Midbrain (tissue), 1 donor: Measurements from ENCODE around the gene ZDHHC11B.
"Not testable (repeated sequence)": the region's sequence is repeated elsewhere in the genome, so short reads cannot be mapped to it uniquely, and the experiment has no call there.

Experiments
- DNase-seq: peaks from one replicate; lab custom pipeline; 2025; lab: John Stamatoyannopoulos, UW

The ZDHHC11B gene

DNA sequence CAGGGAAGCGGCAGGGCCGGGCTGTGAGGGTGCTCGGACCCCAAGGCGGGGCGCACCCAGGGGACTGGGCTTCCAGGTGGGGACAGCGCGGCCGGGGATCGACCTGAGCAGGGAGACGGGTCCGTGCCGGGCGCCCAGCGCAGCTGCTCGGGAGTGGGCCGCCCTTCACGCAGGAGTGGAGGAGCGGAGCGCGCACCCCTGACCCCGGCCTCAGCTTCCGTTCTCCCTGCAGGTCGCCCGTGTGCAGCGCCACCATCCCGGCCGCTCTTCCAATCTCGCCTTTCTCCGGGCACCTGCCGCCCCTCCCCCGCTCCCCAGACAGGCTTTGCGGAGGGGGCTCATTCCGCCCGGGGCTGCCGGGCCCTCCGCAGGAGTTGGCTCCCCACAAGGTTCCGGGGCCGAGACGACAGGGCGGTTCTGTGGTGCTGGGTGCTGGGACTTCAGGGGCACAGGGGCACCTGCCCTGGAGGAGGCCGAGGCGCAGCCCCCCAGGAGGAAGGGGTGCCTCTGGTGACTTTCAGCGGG is 714 bp upstream of the ZDHHC11B start:
- DNase-seq, result not testable (repeated sequence)

GRCh38 chr5:783881-784427 is 575 bp downstream of the ZDHHC11B start:
- DNase-seq, result not testable (repeated sequence)

- not testable (repeated sequence) for DNase-seq
Measured at GRCh38 chr5:783049-783802, 1.3 kb downstream of the ZDHHC11B start.

- DNase-seq, result not testable (repeated sequence)
Measured at GRCh38 chr5:782356-782755, 2.2 kb downstream of the ZDHHC11B start.

- not testable (repeated sequence) for DNase-seq
Measured at GRCh38 chr5:780571-780970, 4.0 kb downstream of the ZDHHC11B start.

DNA sequence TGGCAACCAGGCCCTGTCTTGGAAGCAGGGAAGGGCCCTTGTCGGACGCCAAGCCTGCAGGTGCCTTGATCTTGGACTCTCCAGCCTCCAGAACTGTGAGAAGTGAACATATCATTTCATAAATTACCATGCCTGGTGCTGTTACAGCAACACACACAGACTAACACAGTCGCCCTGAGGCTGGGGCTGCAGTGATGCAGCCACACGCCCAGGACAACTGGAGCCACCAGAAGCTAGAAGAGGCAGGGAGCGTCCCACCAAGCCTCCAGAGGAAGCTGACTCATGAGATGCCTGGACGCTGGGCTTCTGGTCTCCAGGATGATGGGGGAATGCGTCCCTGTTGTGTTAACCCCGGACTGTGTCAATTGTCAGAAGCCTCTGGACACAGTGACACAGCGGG is 5.6 kb downstream of the ZDHHC11B start:
- DNase-seq, result not testable (repeated sequence)

DNA sequence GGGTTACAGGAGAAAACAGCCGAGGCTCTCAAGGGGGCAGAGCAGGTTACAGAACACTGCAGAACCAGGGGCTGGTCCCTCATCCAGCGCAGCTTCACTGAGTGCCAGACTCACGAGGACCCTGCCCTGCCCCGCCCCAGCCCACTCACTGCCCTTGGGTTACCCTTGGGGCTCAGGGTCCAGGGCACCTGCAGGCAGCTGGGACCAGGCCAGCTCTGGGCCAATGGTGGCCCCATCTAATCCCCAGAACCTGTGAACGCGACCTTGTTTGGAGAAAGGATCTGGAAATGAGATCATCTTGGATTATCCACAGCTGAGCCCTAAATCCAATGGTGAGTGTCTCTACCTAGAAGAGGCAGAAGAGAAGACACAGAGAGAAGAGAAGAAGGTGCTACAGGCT is 6.1 kb downstream of the ZDHHC11B start:
- not testable (repeated sequence) for DNase-seq

GRCh38 chr5:777756-778161 is 6.8 kb downstream of the ZDHHC11B start:
- no peak for DNase-seq

GRCh38 chr5:776862-777711 is 7.4 kb downstream of the ZDHHC11B start:
- no peak for DNase-seq

GRCh38 chr5:775961-776861 is 8.3 kb downstream of the ZDHHC11B start:
- DNase-seq, result no peak

DNA sequence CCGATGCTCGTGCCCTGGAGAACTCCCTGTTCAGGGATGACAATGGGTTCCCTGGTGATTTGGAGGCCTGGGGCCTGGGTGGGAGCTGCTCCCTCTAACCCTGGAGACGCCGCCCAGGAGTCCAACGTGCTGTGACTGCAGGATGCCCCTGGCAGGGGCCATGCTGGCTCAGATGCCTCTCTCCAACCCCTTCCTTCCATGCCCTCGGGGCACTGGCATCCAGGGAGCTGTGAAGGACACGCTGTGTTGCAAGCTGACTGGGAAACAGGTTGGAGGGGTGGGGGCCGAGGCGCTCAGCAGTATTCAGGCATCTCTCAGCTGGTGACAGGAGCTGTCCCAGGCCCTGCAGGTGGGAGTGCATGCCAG is 9.0 kb downstream of the ZDHHC11B start:
- not testable (repeated sequence) for DNase-seq

DNA sequence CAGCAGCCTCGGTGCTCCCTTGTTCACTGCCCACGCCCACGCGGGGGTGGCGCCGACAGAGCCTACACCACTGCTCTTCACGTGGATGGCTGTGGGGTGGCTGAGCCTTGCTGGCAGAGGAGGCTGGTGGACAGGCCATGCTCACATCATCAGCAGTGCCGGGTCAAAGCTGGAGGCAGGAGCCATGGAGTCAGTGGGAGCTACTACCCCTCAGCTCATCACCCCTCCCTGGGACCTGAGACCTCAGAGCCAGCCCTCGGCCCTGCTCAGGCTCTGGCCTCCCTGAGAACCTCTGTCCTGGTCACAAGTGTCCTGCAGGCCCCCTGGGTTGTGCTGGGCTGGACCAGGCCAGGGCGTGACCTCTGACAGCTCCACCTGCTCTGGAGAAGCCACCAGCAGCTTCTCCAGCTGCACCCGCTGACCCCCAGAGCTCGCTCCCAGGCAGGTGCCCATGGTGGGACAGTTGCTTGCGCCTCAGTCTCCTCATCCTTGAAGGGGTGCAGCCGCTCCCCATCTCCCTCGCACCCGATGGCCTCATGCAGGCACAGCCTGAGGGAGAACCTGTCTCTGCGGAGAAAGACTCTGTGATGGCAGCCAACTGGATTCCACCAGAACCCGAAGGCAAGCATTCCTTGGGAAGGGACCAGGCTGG is 9.5 kb downstream of the ZDHHC11B start:
- DNase-seq, result not testable (repeated sequence)

DNA sequence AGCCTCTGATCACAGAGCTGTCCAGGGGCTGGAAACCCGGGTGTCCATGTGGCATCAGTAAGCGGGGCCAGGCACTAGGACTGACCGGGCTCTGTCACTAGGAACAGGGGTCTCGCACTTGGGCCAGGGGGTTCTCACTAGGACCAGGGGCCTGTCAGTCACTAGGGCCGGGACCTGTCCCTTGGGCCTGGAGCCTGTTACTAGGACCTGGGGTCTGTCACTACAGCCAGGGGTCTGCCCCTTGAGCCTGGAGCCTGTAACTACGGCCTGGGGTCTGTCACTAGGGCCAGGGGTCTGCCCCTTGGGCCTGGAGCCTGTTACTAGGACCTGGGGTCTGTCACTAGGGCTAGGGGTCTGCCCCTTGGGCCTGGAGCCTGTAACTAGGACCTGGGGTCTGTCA is 10.2 kb downstream of the ZDHHC11B start:
- not testable (repeated sequence) for DNase-seq

DNA sequence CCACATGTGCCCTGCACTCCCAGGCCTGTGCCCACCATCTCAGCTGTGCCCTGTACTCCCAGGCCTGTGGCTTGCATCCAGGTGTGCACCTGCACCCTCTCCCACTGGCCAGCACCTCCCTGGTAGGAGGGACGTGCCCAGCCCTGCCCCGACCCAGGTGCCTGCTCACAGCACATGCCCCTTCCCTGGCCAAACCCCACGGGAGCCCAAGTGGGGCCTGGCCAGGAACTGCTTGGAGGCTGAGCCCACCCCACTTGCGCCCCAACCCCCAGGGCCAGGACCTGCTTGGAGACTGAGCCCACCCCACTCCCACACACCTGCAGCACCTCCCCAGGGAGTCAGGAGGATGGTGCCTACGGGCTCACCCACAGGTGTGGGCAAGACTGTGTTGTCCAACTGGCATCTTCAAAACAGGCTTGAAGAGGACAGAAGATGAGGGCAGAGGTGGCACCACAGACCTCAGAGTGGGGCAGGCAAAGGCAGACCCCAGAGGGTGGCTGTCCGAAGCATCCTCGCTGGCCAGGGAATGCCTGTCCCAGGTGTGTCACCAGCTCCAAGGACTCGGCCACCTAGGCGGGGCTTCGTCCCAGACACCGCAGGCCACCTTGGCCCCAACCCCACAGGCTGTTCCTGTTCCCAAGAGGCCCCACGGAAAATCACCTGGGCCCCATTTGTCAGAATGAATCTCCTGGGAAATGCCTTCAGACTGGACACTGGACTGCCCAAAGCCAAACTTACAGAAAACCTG is 10.8 kb downstream of the ZDHHC11B start:
- no peak for DNase-seq

- DNase-seq, result not testable (repeated sequence)
Measured at GRCh38 chr5:772931-773330, 11.6 kb downstream of the ZDHHC11B start.

DNA sequence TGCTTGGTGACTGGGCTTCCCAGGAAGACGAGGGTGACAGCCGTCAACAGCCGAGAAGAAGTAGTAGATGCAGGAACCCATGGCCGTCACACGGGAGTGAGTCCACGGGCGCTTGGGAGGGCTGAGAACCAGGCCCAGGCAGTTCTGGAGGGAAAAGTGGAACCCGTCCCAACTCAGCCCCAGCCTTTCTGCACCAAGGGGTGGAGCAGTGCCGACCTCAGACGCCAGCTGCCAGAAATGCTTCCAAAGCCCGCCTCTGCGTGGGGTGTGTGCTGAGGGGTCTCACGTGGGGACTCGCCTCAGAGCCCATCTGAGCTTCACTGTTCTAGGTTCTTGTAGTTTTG is 12.0 kb downstream of the ZDHHC11B start:
- not testable (repeated sequence) for DNase-seq

- not testable (repeated sequence) for DNase-seq
Measured at GRCh38 chr5:771841-772546, 12.5 kb downstream of the ZDHHC11B start.

- DNase-seq, result not testable (repeated sequence)
Measured at GRCh38 chr5:771087-771781, 13.3 kb downstream of the ZDHHC11B start.

GRCh38 chr5:770585-770984 is 13.9 kb downstream of the ZDHHC11B start:
- DNase-seq, result not testable (repeated sequence)
